Measurements from ENCODE around the gene PKNOX1. TPM values are rescaled to one million over a fixed set of nuclear protein-coding genes. Genes with fewer than 3 reads are reported as not detected.

PKNOX1 gene
- total and polyA plus RNA-seq, 9 of the 15 experiments (the other 6 are each of a cell fraction or from before 2014, with no cell fraction given), result 8.8 to 25.9 (median 13.2) TPM

DNA sequence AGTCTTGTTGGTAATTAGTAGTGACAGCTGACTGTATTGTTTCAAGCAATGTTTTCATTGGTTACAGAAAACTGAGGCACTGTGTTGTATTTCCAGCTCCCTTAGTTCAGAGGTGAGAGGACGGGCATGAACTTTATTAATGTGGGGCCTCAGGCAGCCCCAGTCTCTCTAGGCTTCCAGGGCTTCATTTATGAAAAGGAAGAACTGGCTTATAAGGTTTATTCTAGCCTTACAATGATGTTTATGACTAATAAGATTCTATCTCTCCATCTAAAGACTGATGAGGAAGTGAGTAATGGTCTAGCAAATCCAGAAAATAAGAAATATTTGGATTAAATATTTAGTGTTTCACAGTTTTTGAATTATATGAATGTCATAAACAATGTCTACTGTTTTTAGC lies 59.7 kb downstream of the PKNOX1 start:
- H3K36me3 ChIP-seq (ENCODE audit: control insufficient read depth, insufficient read depth, low read length), result peaks cover 19% of the 10 kb centered on the region
- peaks cover 0 to 5% of the 10 kb centered on the region in 2 experiments; a peak in 1 of 5 replicates for H3K4me1 ChIP-seq (replicated peaks in 1 of 2; ENCODE audit: control insufficient read depth in 2 of 2, insufficient read depth in 2 of 2, low read length in 2 of 2)
- H4K20me1 ChIP-seq (replicated peaks; ENCODE audit: control insufficient read depth, insufficient read depth, low read length), result no peaks in the 10 kb centered on the region
- 63% methylated on average over 1 of the region's 1 CpG for WGBS (ENCODE audit: insufficient coverage, low coverage, missing lambda C conversion rate)
- no peak for ATAC-seq
- no peaks in the 10 kb centered on the region for H3K27me3 ChIP-seq (ENCODE audit: control insufficient read depth in 2 of 2, insufficient read depth in 2 of 2, low read length in 2 of 2)
- in situ Hi-C loops (cut with MboI) (no loop called here), intact Hi-C loops (cut with micrococcal nuclease) (no loop called here)
- ChIA-PET CTCF (ENCODE audit: low intra/inter-chr PET ratio) (no interaction called here), POLR2A (no interaction called here)
- H3K79me2 ChIP-seq (ENCODE audit: control insufficient read depth, insufficient read depth, low read length), result no peaks in the 10 kb centered on the region
- no peaks in the 10 kb centered on the region for H3K9me3 ChIP-seq (replicated peaks; ENCODE audit: control insufficient read depth, insufficient read depth, low read depth, low read length)
- H3K27ac ChIP-seq (ENCODE audit: extremely low read depth, low read depth, low read length), result no peak overlapping the region
- no peaks in the 10 kb centered on the region for H3K9me1 ChIP-seq (ENCODE audit: control insufficient read depth, insufficient read depth, low read length)
- H3K4me3 ChIP-seq, result no peak overlapping the region
- DNase-seq (ENCODE audit: extremely low read depth in 1 of 4, low spot score in 3 of 4), result no peak
- no peak overlapping the region for H2AFZ ChIP-seq (ENCODE audit: low read depth, low read length)
- H3K9ac ChIP-seq (ENCODE audit: insufficient read depth in 1 of 2, low read depth in 2 of 2, low read length in 2 of 2), result no peak overlapping the region
- H3K4me2 ChIP-seq (ENCODE audit: insufficient read depth, low read length), result no peak overlapping the region
- BruUV-seq (replicated peaks), result no TSS peak
- no peak for FAIRE-seq
- TF ChIP-seq, protein P1, sequence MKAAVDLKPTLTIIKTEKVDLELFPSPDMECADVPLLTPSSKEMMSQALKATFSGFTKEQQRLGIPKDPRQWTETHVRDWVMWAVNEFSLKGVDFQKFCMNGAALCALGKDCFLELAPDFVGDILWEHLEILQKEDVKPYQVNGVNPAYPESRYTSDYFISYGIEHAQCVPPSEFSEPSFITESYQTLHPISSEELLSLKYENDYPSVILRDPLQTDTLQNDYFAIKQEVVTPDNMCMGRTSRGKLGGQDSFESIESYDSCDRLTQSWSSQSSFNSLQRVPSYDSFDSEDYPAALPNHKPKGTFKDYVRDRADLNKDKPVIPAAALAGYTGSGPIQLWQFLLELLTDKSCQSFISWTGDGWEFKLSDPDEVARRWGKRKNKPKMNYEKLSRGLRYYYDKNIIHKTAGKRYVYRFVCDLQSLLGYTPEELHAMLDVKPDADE (conservative IDR thresholded peaks at IDR 0.05; ENCODE audit: control insufficient read depth, low read depth, low read length), result no peak
- no peak for TF ChIP-seq BRF1 (IDR thresholded peaks at IDR 0.05; ENCODE audit: borderline replicate concordance, extremely low read depth, insufficient read length)
- TF ChIP-seq HEY1 (CRISPR knock-in tag; IDR thresholded peaks at IDR 0.05; ENCODE audit: borderline replicate concordance), result no peak
- TF ChIP-seq, protein P2, sequence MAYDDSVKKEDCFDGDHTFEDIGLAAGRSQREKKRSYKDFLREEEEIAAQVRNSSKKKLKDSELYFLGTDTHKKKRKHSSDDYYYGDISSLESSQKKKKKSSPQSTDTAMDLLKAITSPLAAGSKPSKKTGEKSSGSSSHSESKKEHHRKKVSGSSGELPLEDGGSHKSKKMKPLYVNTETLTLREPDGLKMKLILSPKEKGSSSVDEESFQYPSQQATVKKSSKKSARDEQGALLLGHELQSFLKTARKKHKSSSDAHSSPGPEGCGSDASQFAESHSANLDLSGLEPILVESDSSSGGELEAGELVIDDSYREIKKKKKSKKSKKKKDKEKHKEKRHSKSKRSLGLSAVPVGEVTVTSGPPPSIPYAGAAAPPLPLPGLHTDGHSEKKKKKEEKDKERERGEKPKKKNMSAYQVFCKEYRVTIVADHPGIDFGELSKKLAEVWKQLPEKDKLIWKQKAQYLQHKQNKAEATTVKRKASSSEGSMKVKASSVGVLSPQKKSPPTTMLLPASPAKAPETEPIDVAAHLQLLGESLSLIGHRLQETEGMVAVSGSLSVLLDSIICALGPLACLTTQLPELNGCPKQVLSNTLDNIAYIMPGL (CRISPR knock-in tag; IDR thresholded peaks at IDR 0.05), result no peak
- peak; percentile 67 for TF ChIP-seq FOSL1 (tag; conservative IDR thresholded peaks at IDR 0.05)
- no peak for TF ChIP-seq ZNF143 (CRISPR knock-in tag; IDR thresholded peaks at IDR 0.05)
- TF ChIP-seq TAL1 (IDR thresholded peaks at IDR 0.05), result no peak

Measured in K562 (cell line).